ENCODE results near the gene USP37. TPM values are rescaled to one million over a fixed set of nuclear protein-coding genes. Genes with fewer than 3 reads are reported as not detected.
A peak's percentile ranks its signal among the peaks of the same experiment; 100 is the strongest.

Gene USP37
- total and polyA plus RNA-seq, 2 of the 13 experiments (the other 11 are each of a cell fraction or from before 2014, with no cell fraction given): 6.5 to 30.6 TPM

DNA sequence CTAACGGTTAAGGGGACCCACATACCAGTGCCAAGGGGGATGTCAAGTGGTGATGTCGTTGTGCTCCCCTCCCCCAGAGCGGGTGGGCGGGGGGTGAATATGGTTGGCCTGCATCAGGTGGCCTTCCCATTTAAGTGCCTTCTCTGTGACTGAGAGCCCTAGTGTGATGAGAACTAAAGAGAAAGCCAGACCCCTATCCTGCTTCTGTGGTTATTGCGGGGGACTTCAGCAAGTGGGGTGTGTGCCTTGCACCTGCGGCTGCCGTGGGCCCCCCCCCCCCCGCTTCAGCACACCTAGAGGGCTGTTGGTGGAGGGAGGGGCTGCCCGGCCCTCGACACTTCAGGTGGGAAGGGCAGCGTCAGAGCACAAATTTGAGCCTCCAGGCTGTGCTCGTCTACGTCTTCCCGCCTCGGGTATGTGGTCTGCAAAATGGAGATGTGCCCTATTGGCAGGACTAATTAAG lies 162.4 kb downstream of the USP37 start (continued):
- TF ChIP-seq, protein P1, sequence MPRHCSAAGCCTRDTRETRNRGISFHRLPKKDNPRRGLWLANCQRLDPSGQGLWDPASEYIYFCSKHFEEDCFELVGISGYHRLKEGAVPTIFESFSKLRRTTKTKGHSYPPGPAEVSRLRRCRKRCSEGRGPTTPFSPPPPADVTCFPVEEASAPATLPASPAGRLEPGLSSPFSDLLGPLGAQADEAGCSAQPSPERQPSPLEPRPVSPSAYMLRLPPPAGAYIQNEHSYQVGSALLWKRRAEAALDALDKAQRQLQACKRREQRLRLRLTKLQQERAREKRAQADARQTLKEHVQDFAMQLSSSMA (CRISPR knock-in tag; IDR thresholded peaks at IDR 0.05): peak; percentile 64; the same call in 1 of the 2 replicates
- TF ChIP-seq THYN1 (CRISPR knock-in tag; IDR thresholded peaks at IDR 0.05; ENCODE audit: borderline replicate concordance, low read depth) (peak; percentile 51; the same call in 1 of the 2 replicates), ZNF670 (CRISPR knock-in tag; IDR thresholded peaks at IDR 0.05; ENCODE audit: borderline replicate concordance) (peak; percentile 29; the same call in 1 of the 2 replicates), ZNF251 (CRISPR knock-in tag; IDR thresholded peaks at IDR 0.05) (no peak), SNAI1 (CRISPR knock-in tag; IDR thresholded peaks at IDR 0.05; ENCODE audit: borderline replicate concordance) (no peak), ZNF543 (CRISPR knock-in tag; IDR thresholded peaks at IDR 0.05) (peak; percentile 16), ZNF879 (CRISPR knock-in tag; IDR thresholded peaks at IDR 0.05) (0 out of 2 replicates have a peak, but pooled peaks have one; percentile 47), ZNF552 (CRISPR knock-in tag; IDR thresholded peaks at IDR 0.05; ENCODE audit: borderline replicate concordance) (0 out of 2 replicates have a peak, but pooled peaks have one; percentile 39), TMF1 (CRISPR knock-in tag; IDR thresholded peaks at IDR 0.05; ENCODE audit: low read depth) (peak; percentile 78; the same call in 1 of the 2 replicates), SCMH1 (CRISPR knock-in tag; IDR thresholded peaks at IDR 0.05; ENCODE audit: borderline replicate concordance) (no peak), BORCS8-MEF2B (CRISPR knock-in tag; IDR thresholded peaks at IDR 0.05) (peak; percentile 90), MEIS2 (CRISPR knock-in tag; IDR thresholded peaks at IDR 0.05) (0 out of 2 replicates have a peak, but pooled peaks have one; percentile 3), NR2F1 (CRISPR knock-in tag; IDR thresholded peaks at IDR 0.05) (peak in 1 of 2 experiments; percentile 10; a peak in 1 of 4 replicates), KLF16 (CRISPR knock-in tag; IDR thresholded peaks at IDR 0.05) (no peak; a peak in 1 of 4 replicates), SAP130 (CRISPR knock-in tag; IDR thresholded peaks at IDR 0.05; ENCODE audit: low read depth) (peak; percentile 6; the same call in 1 of the 2 replicates), ZNF556 (CRISPR knock-in tag; IDR thresholded peaks at IDR 0.05; ENCODE audit: borderline replicate concordance) (0 out of 2 replicates have a peak, but pooled peaks have one; percentile 61), PHF8 (CRISPR knock-in tag; IDR thresholded peaks at IDR 0.05) (no peak), ZNF546 (CRISPR knock-in tag; conservative IDR thresholded peaks at IDR 0.05) (0 out of 2 replicates have a peak, but pooled peaks have one; percentile 9), ZSCAN25 (CRISPR knock-in tag; IDR thresholded peaks at IDR 0.05) (0 out of 2 replicates have a peak, but pooled peaks have one; percentile 26)
- TF ChIP-seq, protein P2, sequence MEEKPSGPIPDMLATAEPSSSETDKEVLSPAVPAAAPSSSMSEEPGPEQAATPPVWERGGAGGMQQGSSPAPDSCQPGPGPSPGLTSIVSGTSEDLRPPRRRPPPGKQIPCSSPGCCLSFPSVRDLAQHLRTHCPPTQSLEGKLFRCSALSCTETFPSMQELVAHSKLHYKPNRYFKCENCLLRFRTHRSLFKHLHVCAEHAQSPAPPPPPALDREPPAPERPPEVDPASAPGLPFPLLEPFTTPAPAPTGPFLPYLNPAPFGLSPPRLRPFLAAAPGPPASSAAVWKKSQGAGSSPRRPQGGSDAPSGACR (CRISPR knock-in tag; IDR thresholded peaks at IDR 0.05): peak; percentile 46; the same call in 1 of the 2 replicates
- TF ChIP-seq, protein P3, sequence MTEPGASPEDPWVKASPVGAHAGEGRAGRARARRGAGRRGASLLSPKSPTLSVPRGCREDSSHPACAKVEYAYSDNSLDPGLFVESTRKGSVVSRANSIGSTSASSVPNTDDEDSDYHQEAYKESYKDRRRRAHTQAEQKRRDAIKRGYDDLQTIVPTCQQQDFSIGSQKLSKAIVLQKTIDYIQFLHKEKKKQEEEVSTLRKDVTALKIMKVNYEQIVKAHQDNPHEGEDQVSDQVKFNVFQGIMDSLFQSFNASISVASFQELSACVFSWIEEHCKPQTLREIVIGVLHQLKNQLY (CRISPR knock-in tag; IDR thresholded peaks at IDR 0.05): no peak
- TF ChIP-seq, protein P4, sequence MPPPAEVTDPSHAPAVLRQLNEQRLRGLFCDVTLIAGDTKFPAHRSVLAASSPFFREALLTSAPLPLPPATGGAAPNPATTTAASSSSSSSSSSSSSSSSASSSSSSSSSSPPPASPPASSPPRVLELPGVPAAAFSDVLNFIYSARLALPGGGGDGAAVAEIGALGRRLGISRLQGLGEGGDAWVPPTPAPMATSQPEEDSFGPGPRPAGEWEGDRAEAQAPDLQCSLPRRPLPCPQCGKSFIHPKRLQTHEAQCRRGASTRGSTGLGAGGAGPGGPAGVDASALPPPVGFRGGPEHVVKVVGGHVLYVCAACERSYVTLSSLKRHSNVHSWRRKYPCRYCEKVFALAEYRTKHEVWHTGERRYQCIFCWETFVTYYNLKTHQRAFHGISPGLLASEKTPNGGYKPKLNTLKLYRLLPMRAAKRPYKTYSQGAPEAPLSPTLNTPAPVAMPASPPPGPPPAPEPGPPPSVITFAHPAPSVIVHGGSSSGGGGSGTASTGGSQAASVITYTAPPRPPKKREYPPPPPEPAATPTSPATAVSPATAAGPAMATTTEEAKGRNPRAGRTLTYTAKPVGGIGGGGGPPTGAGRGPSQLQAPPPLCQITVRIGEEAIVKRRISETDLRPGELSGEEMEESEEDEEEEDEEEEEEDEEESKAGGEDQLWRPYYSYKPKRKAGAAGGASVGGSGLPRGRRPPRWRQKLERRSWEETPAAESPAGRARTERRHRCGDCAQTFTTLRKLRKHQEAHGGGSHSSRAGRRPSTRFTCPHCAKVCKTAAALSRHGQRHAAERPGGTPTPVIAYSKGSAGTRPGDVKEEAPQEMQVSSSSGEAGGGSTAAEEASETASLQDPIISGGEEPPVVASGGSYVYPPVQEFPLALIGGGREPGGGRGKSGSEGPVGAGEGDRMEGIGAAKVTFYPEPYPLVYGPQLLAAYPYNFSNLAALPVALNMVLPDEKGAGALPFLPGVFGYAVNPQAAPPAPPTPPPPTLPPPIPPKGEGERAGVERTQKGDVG (CRISPR knock-in tag; IDR thresholded peaks at IDR 0.05; ENCODE audit: borderline replicate concordance): 0 out of 2 replicates have a peak, but pooled peaks have one; percentile 90
- TF ChIP-seq, protein P5, sequence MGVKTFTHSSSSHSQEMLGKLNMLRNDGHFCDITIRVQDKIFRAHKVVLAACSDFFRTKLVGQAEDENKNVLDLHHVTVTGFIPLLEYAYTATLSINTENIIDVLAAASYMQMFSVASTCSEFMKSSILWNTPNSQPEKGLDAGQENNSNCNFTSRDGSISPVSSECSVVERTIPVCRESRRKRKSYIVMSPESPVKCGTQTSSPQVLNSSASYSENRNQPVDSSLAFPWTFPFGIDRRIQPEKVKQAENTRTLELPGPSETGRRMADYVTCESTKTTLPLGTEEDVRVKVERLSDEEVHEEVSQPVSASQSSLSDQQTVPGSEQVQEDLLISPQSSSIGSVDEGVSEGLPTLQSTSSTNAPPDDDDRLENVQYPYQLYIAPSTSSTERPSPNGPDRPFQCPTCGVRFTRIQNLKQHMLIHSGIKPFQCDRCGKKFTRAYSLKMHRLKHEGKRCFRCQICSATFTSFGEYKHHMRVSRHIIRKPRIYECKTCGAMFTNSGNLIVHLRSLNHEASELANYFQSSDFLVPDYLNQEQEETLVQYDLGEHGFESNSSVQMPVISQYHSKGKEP (CRISPR knock-in tag; IDR thresholded peaks at IDR 0.05): 0 out of 2 replicates have a peak, but pooled peaks have one; percentile 17

All from HepG2 (cell line).